Tibial nerve (tissue), 4 donors: Measurements from ENCODE around the gene SPRR2G.
"Not testable (repeated sequence)": the region's sequence is repeated elsewhere in the genome, so short reads cannot be mapped to it uniquely, and the experiment has no call there.

ENCODE experiments used
- CTCF ChIP-seq, 5 experiments: fragments of 200-600 bp in 3 of 5; fragments of 450-650 bp in 2 of 5; sonication (generic) in 3 of 5; IDR thresholded peaks; one replicate each; pipeline ENCODE4 v1.5.1; 2016 to 2019; ENCODE audit warnings: antibody characterized with exemption in 5 of 5, mild to moderate bottlenecking in 3 of 5, moderate library complexity in 2 of 5
- EP300 ChIP-seq, 2 donors: sonication (generic); formaldehyde crosslinking; IDR thresholded peaks; one replicate each; pipeline ENCODE4 v1.6.1; 2017; ENCODE audit warnings: antibody characterized with exemption in 2 of 2, mild to moderate bottlenecking in 1 of 2
- POLR2A ChIP-seq, 2 donors: fragments of 450-650 bp; IDR thresholded peaks; one replicate each; pipeline ENCODE4 v1.6.1; 2017; ENCODE audit warnings: antibody characterized with exemption in 2 of 2, mild to moderate bottlenecking in 2 of 2, moderate library complexity in 2 of 2

DNA sequence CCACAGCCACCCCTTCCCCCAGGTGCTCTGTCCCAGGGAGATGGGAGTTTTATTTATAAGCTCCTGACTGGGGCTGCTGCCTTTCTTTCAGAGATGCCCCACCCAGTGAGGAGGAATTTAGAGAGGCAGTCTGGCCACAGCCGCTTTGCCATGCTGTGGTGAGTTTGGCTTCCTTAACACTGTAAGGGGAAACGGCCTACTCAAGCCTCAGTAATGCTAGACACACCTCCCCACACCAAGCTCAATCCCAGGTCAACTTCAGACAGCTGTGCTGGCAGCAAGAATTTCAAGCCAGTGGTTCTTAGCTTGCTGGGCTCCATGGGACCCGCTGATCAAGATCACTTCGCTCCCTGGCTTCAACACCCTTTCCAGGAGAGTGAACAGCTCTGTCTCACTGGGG is 37.6 kb upstream of the SPRR2G start:
- not testable (repeated sequence) for TF ChIP-seq CTCF, EP300, POLR2A (IDR thresholded peaks at IDR 0.05)
